ENCODE measurements around the gene ZNF69.
"Not testable (repeated sequence)": the region's sequence is repeated elsewhere in the genome, so short reads cannot be mapped to it uniquely, and the experiment has no call there.

The ZNF69 gene

DNA sequence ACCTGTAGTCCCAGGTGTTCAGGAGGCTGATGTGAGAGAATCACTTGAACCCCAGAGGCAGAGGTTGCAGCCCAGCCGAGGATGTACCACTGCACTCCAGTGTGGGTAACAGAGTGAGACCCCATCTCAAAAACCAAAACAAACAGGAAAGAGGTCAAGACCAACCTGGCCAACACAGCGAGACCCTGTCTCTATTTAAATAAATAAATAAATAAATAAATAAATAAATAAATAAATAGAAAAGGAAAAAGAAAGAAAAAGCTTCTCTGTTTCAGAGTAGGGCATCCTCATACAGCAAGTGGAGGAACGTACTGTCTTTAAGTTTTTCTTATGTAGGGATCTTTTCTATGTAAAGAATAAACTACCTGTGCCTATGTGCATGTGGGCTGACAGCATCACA lies 39.6 kb downstream of the ZNF69 start:
- no peak for TF ChIP-seq POLR2A (IDR thresholded peaks at IDR 0.05; ENCODE audit: low read length)
- no peak for TF ChIP-seq GATA1 (IDR thresholded peaks at IDR 0.05; ENCODE audit: low read depth, low read length)
- DNase-seq, result no peak

DNA sequence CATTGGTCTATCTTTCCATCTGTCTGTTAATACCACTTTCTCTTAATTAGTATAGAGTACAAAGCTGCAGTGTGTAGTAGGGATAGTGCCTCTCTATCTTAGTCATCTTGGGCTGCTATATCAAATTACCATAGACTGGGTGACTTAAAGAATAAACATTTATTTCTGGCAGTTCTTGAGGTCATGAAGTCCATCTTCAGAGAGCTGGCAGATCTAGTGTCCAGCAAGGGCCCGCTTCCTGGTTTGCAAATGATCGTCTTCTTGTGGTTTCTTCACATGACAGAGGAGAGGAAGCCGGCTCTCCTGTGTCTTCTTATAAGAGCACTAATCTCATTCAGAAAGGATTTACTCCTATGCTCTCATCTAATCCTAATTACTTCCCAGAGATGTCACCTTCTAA lies 43.5 kb downstream of the ZNF69 start:
- no peak for TF ChIP-seq GATA1 (IDR thresholded peaks at IDR 0.05; ENCODE audit: low read depth, low read length)
- no peak for DNase-seq

DNA sequence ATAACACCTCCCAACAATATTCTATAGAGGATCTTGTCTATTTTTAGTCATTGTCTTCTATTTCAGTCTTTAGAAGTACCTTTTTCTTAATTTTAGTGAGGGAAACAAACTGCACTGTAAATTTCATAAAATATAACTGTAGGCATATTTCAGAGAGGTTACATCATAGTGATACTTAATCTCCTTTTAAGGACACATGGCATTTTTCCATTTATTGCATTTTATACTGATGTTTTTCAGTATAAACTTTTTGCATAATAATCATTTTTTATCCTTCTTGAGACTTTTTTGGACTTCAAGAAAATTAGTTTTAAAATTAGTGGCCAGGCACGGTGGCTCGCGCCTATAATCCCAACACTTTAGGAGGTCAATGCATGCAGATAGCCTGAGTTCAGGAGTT lies 43.9 kb downstream of the ZNF69 start:
- TF ChIP-seq GATA1 (IDR thresholded peaks at IDR 0.05; ENCODE audit: low read depth, low read length) (no peak), POLR2A (IDR thresholded peaks at IDR 0.05; ENCODE audit: low read length) (no peak)

DNA sequence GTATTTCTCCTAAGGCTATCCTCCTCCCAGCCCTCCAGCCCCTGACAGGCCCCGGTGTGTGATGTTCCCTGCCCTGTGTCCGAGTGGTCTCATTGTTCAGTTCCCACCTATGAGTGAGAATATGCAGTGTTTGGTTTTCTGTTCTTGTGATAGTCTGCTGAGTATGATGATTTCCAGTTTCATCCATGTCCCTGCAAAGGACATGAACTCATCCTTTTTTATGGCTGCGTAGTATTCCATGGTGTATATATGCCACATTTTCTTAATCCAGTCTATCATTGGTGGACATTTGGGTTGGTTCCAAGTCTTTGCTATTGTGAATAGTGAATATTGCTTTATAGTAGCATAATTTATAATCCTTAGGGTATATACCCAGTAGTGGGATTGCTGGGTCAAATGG lies 48.2 kb downstream of the ZNF69 start:
- not testable (repeated sequence) for DNase-seq

More for the DNA sequence above, 43.9 kb downstream of the ZNF69 start:
- no peak for DNase-seq

DNA sequence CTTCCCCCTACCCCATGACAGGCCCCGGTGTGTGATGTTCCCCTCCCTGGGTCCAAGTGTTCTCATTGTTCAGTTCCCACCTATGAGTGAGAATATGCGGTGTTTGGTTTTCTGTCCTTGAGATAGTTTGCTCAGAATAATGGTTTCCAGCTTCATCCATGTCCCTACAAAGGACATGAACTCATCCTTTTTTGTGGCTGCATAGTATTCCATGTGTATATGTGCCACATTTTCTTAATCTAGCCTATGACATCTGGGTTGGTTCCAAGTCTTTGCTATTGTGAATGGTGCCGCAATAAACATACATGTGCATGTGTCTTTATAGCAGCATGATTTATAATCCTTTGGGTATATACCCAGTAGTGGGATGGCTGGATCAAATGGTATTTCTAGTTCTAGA lies 50.8 kb downstream of the ZNF69 start:
- DNase-seq, result not testable (repeated sequence)

DNA sequence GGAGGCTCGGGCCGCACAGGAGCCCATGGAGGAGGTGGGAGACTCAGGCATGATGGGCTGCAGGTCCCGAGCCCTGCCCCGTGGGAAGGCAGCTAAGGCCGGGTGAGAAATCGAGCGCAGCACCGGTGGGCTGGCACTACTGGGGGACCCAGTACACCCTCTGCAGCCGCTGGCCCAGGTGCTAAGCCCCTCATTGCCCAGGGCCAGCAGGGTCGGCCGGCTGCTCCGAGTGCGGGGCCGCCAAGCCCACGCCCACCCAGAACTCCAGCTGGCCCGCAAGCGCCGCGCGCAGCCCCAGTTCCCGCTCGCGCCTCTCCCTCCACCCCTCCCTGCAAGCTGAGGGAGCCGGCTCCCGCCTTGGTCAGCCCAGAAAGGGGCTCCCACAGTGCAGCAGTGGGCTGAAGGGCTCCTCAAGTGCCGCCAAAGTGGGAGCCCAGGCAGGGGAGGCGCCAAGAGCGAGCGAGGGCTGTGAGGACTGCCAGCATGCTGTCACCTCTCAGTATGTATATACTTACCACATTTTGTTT lies 53.8 kb downstream of the ZNF69 start:
- not testable (repeated sequence) for DNase-seq

DNA sequence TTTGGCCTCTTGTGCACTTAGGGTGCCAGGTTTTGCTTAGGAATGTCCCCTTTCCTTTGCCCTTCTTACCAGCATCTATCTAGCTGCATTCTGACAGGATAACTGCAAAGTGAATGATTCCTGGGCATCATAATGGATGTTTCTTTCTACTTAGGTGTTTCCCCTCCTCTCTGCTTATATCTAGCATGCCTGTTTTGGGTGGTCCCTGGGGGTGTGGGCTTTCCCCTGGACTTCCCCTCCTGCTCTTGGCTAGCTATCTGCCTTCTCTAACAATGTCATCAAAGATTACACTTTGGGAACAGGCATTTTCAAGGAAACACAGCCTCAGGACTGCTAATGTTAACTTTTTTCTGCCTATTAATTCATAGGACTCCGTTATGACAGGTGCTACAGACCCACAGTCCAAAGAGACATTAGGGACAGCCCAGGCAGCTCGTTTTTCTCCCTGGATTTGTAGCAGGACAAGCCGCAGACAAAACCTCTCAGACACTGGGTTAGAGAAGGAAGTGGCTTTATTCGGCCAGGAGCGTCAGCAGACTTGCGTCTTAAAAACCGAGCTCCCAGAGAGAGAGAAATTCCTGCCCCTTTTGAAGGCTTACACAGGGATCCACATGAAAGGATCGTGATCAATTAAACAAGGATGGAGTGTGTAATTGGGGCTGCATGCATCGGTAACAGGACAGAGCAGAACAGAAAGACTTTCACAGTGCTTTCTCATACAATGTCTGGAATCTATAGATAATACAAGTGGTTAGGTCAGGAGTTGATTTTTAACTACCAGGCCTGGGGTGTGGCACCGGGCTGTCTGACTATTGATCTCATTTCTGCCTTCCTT lies 54.6 kb downstream of the ZNF69 start:
- TF ChIP-seq GATA1 (IDR thresholded peaks at IDR 0.05; ENCODE audit: low read depth, low read length) (no peak), POLR2A (IDR thresholded peaks at IDR 0.05; ENCODE audit: low read length) (no peak)
- peak in 1 of 2 experiments; percentile 33 for DNase-seq

DNA sequence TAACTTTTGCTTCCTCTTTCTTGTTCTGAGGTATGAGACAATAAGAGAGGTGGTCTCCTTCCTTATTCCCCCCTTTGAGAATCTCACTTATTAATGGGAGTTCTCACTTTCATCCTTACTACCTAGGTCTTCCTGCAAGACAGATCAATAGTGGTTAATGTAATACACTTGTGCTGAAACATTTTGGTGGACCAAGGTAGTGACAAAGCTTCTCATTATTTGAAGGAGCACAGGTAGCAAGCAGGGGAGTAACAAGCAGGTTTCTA lies 55.2 kb downstream of the ZNF69 start:
- DNase-seq, result peak; percentile 59 to 66

DNA sequence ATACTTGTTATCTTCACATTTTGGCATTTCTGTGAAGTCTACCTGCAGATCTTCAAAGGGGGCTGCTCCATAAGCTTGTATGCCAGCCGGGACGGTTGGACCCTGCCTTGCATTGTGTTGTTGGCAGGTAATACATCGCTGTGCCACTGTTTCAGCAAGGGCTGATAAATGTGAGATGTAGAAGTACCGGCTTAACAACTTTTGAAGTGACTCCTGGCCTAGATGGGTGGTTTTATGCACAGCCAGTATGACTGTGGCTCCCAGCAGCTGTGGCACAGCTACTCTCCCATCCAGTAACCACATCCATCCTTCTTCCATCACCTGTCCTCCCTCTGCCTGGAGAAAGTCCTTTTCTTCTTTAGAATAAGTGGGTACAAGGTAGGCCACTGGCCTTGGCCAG lies 57.1 kb downstream of the ZNF69 start:
- DNase-seq, result no peak
- TF ChIP-seq GATA1 (IDR thresholded peaks at IDR 0.05; ENCODE audit: low read depth, low read length) (no peak), POLR2A (IDR thresholded peaks at IDR 0.05; ENCODE audit: low read length) (no peak)

More for the DNA sequence above, 55.2 kb downstream of the ZNF69 start:
- no peak for TF ChIP-seq GATA1 (IDR thresholded peaks at IDR 0.05; ENCODE audit: low read depth, low read length)
- TF ChIP-seq POLR2A (IDR thresholded peaks at IDR 0.05; ENCODE audit: low read length), result no peak

DNA sequence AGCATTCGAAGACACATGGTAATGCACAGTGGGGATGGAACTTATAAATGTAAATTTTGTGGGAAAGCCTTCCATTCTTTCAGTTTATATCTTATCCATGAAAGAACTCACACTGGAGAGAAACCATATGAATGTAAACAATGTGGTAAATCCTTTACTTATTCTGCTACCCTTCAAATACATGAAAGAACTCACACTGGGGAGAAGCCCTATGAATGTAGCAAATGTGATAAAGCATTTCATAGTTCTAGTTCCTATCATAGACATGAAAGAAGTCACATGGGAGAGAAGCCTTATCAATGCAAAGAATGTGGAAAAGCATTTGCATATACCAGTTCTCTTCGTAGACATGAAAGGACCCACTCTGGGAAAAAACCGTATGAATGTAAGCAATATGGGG lies 61.1 kb downstream of the ZNF69 start:
- TF ChIP-seq GATA1 (IDR thresholded peaks at IDR 0.05; ENCODE audit: low read depth, low read length), result no peak
- no peak for TF ChIP-seq POLR2A (IDR thresholded peaks at IDR 0.05; ENCODE audit: low read length)

DNA sequence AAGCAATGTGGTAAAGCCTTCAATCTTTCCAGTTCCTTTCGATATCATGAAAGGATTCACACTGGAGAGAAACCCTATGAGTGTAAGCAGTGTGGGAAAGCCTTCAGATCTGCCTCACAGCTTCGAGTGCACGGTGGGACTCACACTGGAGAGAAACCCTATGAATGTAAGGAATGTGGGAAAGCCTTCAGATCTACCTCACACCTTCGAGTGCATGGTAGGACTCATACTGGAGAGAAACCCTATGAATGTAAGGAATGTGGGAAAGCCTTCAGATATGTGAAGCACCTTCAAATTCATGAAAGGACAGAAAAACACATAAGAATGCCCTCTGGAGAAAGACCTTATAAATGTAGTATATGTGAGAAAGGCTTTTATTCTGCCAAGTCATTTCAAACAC lies 61.6 kb downstream of the ZNF69 start:
- TF ChIP-seq POLR2A (IDR thresholded peaks at IDR 0.05; ENCODE audit: low read length), result no peak
- no peak for TF ChIP-seq GATA1 (IDR thresholded peaks at IDR 0.05; ENCODE audit: low read depth, low read length)
- peak; percentile 27 to 57 for DNase-seq

More for the DNA sequence above, 61.1 kb downstream of the ZNF69 start:
- peak in 1 of 2 experiments; percentile 26 for DNase-seq

DNA sequence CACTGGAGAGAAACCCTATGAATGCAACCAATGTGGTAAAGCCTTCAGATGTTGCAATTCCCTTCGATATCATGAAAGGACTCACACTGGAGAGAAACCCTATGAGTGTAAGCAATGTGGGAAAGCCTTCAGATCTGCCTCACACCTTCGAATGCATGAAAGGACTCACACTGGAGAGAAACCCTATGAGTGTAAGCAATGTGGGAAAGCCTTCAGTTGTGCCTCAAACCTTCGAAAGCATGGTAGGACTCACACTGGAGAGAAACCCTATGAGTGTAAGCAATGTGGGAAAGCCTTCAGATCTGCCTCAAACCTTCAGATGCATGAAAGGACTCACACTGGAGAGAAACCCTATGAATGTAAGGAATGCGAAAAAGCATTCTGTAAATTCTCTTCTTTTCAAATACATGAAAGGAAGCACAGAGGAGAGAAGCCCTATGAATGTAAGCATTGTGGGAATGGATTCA lies 62.1 kb downstream of the ZNF69 start:
- peak in 1 of 2 experiments; percentile 40 for DNase-seq

DNA sequence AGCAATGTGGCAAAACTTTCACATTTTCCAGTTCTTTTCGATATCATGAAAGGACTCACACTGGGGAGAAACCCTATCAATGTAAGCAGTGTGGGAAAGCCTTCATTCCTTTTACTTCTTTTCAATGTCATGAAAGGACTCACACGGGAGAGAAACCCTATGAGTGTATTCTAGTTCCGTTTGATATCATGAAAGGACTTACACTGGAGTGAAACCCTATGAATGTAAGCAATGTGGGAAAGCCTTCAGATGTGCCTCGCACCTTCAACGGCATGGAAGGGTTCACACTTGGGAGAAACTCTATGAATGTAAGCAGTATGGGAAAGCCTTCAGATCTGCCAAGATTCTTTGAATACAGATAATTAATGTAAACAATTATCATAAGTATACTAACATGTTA lies 62.7 kb downstream of the ZNF69 start:
- TF ChIP-seq POLR2A (IDR thresholded peaks at IDR 0.05; ENCODE audit: low read length), result no peak
- no peak for TF ChIP-seq GATA1 (IDR thresholded peaks at IDR 0.05; ENCODE audit: low read depth, low read length)
- DNase-seq, result peak in 1 of 2 experiments; percentile 12

Data from erythroblast (primary cell).